A673 (cell line): ENCODE measurements around the gene SMPX. TPM values are rescaled to one million over a fixed set of nuclear protein-coding genes. Genes with fewer than 3 reads are reported as not detected.

Experiments used
- Bru-seq: library from RNA; stranded (reverse); fragments of 400-500 nt; gene quantifications from one replicate; lab custom pipeline; 2021; lab: Mats Ljungman, UMichigan
- BruChase-seq, 2 experiments: library from RNA; stranded (reverse); fragments of 400-500 nt; gene quantifications; one replicate each; lab custom pipeline; 2021; lab: Mats Ljungman, UMichigan
- BruUV-seq: library from RNA; stranded (reverse); fragments of 400-500 nt; replicated peaks from 2 replicates; lab custom pipeline; 2021; lab: Mats Ljungman, UMichigan
- CTCF ChIA-PET: fragments of 300-600 bp; sonication (Branson Sonifier 250); formaldehyde crosslinking; loops from one replicate; lab custom pipeline; 2022; ENCODE audit warnings: antibody characterized with exemption; lab: Charles Lee
- POLR2A ChIA-PET: fragments of 300-600 bp; sonication (Branson Sonifier 250); formaldehyde crosslinking; loops from one replicate; lab custom pipeline; 2022; ENCODE audit warnings: antibody characterized with exemption; ENCODE audit not compliant: low non-redundant PET; lab: Charles Lee
- DNase-seq: peaks from one replicate; pipeline ENCODE4 v3.0.0-alpha.2; 2015; ENCODE audit warnings: low spot score
- H3K27ac ChIP-seq: fragments of 200-600 bp; sonication (generic); 2 replicates; pipeline ENCODE4 v1.5.1; 2016; ENCODE audit warnings: mixed run types, low read depth, mild to moderate bottlenecking, mixed read lengths, antibody characterized with exemption, low read length; ENCODE audit not compliant: poor library complexity, severe bottlenecking
- H3K27me3 ChIP-seq: fragments of 200-600 bp; sonication (generic); replicated peaks from 2 replicates; pipeline ENCODE4 v1.6.1; 2017; ENCODE audit warnings: mixed run types, low read depth, mild to moderate bottlenecking, mixed read lengths, antibody characterized with exemption, low read length; ENCODE audit not compliant: insufficient read depth, poor library complexity
- H3K36me3 ChIP-seq: fragments of 200-600 bp; sonication (generic); 2 replicates; pipeline ENCODE4 v1.6.1; 2016; ENCODE audit warnings: mixed run types, mild to moderate bottlenecking, mixed read lengths, antibody characterized with exemption, low read length; ENCODE audit not compliant: insufficient read depth, poor library complexity, severe bottlenecking
- H3K4me1 ChIP-seq: fragments of 200-600 bp; sonication (generic); 2 replicates; pipeline ENCODE4 v1.6.1; 2017; ENCODE audit warnings: mixed run types, mild to moderate bottlenecking, mixed read lengths, antibody characterized with exemption, low read length; ENCODE audit not compliant: insufficient read depth, poor library complexity, severe bottlenecking
- H3K4me3 ChIP-seq: fragments of 200-600 bp; sonication (generic); 2 replicates; pipeline ENCODE4 v1.5.1; 2016; ENCODE audit warnings: low read depth, mixed run types, mild to moderate bottlenecking, mixed read lengths, low read length; ENCODE audit not compliant: poor library complexity, severe bottlenecking
- H3K9me3 ChIP-seq: fragments of 200-600 bp; sonication (generic); 2 replicates; pipeline ENCODE4 v1.6.1; 2016; ENCODE audit warnings: mixed run types, low read depth, mild to moderate bottlenecking, mixed read lengths, antibody characterized with exemption, low read length; ENCODE audit not compliant: poor library complexity, severe bottlenecking
- CTCF ChIP-seq: fragments of 300-800, 200-600 bp; sonication (generic); conservative IDR thresholded peaks from 2 replicates; pipeline ENCODE4 v1.5.1; 2017; ENCODE audit warnings: low read depth, mild to moderate bottlenecking, antibody characterized with exemption, low read length, moderate library complexity, mixed read lengths
- EZH2 ChIP-seq: fragments of 200-600 bp; sonication (generic); IDR thresholded peaks from 2 replicates; pipeline ENCODE4 v1.6.1; 2017; ENCODE audit warnings: borderline replicate concordance, low read depth, mild to moderate bottlenecking, mixed read lengths, antibody characterized with exemption, low read length; ENCODE audit not compliant: poor library complexity, severe bottlenecking
- intact Hi-C: fragments of 100-400 bp; cut with micrococcal nuclease; formaldehyde crosslinking; loops from one replicate; pipeline ENCODE4 v1.10.0; 2022; ENCODE audit not compliant: unreplicated experiment
- long read RNA-seq: library from polyadenylated mRNA; stranded (forward); transcript quantifications from one replicate; pipeline ENCODE4 v2.0.0, GENCODE V29; 2022
- total RNA-seq: library from RNA; stranded (reverse); gene quantifications from 2 replicates; pipeline ENCODE4 v1.2.3, GENCODE V29; 2021

SMPX gene
- not detected in 2 replicates for total RNA-seq
- percentile 7 among the genes with signal in this experiment for Bru-seq, nascent RNA
- percentile 5 among the genes with signal in this experiment for BruChase-seq, experiment 1, labeled RNA remaining after a 2-hour chase
- BruChase-seq, experiment 2, labeled RNA remaining after a 6-hour chase, result percentile 3 among the genes with signal in this experiment
- long read RNA-seq, result 0 reads

- Histone ChIP-seq H3K27ac (no peak within 1 kb of the TSS), H3K9me3 (no peaks in the 10 kb centered on the region), H3K27me3 (no peaks in the 10 kb centered on the region), H3K4me3 (no peak within 1 kb of the TSS), H3K36me3 (no peaks in the 10 kb centered on the region), H3K4me1 (no peaks in the 10 kb centered on the region)
- no peak for DNase-seq
- CTCF ChIA-PET, result no interaction called here
- POLR2A ChIA-PET, result no interaction called here
- intact Hi-C loops, result no loop called here
- BruUV-seq, result no TSS peak
- TF ChIP-seq EZH2 (no peak), CTCF (no peak)
These were observed at the start of gene SMPX for GRCh38 chrX:21757960-21758359. SMPX (minus strand) TSS chrX:21758116; CDS start chrX:21754290, 3,826 bp downstream.

- ChIA-PET POLR2A (no interaction called here), CTCF (no interaction called here)
- intact Hi-C loops, result no loop called here
- no peak overlapping the region for H3K27ac ChIP-seq
- no peak for TF ChIP-seq EZH2
- no peak for TF ChIP-seq CTCF
- BruUV-seq, result no TSS peak
- no peaks in the 10 kb centered on the region for H3K36me3 ChIP-seq
- no peaks in the 10 kb centered on the region for H3K4me1 ChIP-seq
- H3K9me3 ChIP-seq, result no peaks in the 10 kb centered on the region
- H3K4me3 ChIP-seq, result no peak overlapping the region
- DNase-seq, result peak; percentile 2
- no peaks in the 10 kb centered on the region for H3K27me3 ChIP-seq
These were observed 48.8 kb upstream of the SMPX start for GRCh38 chrX:21806691-21807090.

- no peaks in the 10 kb centered on the region for H3K9me3 ChIP-seq
- no peak overlapping the region for H3K27ac ChIP-seq
- H3K4me1 ChIP-seq, result no peaks in the 10 kb centered on the region
- H3K36me3 ChIP-seq, result no peaks in the 10 kb centered on the region
- H3K4me3 ChIP-seq, result no peak overlapping the region
- TF ChIP-seq CTCF, result no peak
- no peak for TF ChIP-seq EZH2
- ChIA-PET POLR2A (no interaction called here), CTCF (interaction anchor here (0.6 kb wide), 1 partner anchor 170 kb away, joined by 4 read pairs; no protein-coding TSS in a partner anchor)
- no peaks in the 10 kb centered on the region for H3K27me3 ChIP-seq
- BruUV-seq, result no TSS peak
- DNase-seq, result no peak
- intact Hi-C loops, result no loop called here
These were observed 44.9 kb upstream of the SMPX start for GRCh38 chrX:21802839-21803238.
